SU-DHL-6 (cell line): Measurements from ENCODE around the gene LRRC40.

Source experiments
- H2AFZ ChIP-seq: fragments of 200-600 bp; sonication (generic); 2 replicates; pipeline ENCODE4 v1.6.1; 2014; ENCODE audit warnings: low read depth, mild to moderate bottlenecking, moderate library complexity, mixed read lengths, antibody characterized with exemption, low read length; ENCODE audit not compliant: severe bottlenecking
- H3F3A ChIP-seq: fragments of 200-600 bp; shearing (Covaris generic); 2 replicates; pipeline ENCODE4 v1.6.0; 2016; ENCODE audit warnings: antibody characterized with exemption, mild to moderate bottlenecking; ENCODE audit not compliant: insufficient read depth
- H3K27ac ChIP-seq: fragments of 200-600 bp; sonication (generic); 2 replicates; pipeline ENCODE4 v1.5.1; 2016; ENCODE audit warnings: low read depth, mild to moderate bottlenecking, low read length, moderate library complexity, mixed read lengths
- H3K27me3 ChIP-seq: fragments of 200-600 bp; sonication (generic), shearing (Covaris generic); 2 replicates; pipeline ENCODE4 v1.6.0; 2014; ENCODE audit warnings: mild to moderate bottlenecking, low read length
- H3K36me3 ChIP-seq: fragments of 200-600 bp; sonication (generic); 2 replicates; pipeline ENCODE4 v1.6.1; 2014; ENCODE audit warnings: mild to moderate bottlenecking, low read length, mixed read lengths
- H3K4me2 ChIP-seq: fragments of 300-600, 200-600 bp; shearing (Covaris generic), sonication (generic); 2 replicates; pipeline ENCODE4 v1.6.0; 2014; ENCODE audit warnings: low read length, low read depth, mild to moderate bottlenecking; ENCODE audit not compliant: poor library complexity, severe bottlenecking
- H3K4me3 ChIP-seq: fragments of 200-600 bp; sonication (generic); 2 replicates; pipeline ENCODE4 v1.5.1; 2014; ENCODE audit warnings: antibody characterized with exemption, low read length, mild to moderate bottlenecking, mixed read lengths; ENCODE audit not compliant: insufficient read depth, poor library complexity, severe bottlenecking
- H3K79me2 ChIP-seq: fragments of 200-600 bp; sonication (generic); 2 replicates; pipeline ENCODE4 v1.6.1; 2014; ENCODE audit warnings: mild to moderate bottlenecking, low read length, moderate library complexity; ENCODE audit not compliant: insufficient read depth
- H3K9ac ChIP-seq: fragments of 200-600 bp; sonication (generic); 2 replicates; pipeline ENCODE4 v1.7.0; 2014; ENCODE audit warnings: mild to moderate bottlenecking, low read length
- H3K9me2 ChIP-seq: fragments of 200-600 bp; sonication (generic); replicated peaks from 2 replicates; pipeline ENCODE4 v1.6.1; 2014; ENCODE audit warnings: low read length; ENCODE audit not compliant: insufficient read depth
- H3K9me3 ChIP-seq: fragments of 200-600 bp; sonication (generic); 2 replicates; pipeline ENCODE4 v1.6.1; 2014; ENCODE audit warnings: low read length, mixed read lengths; ENCODE audit not compliant: insufficient read depth
- H4K20me1 ChIP-seq: fragments of 200-600 bp; sonication (generic); 2 replicates; pipeline ENCODE4 v1.6.1; 2014; ENCODE audit warnings: low read depth, mild to moderate bottlenecking, antibody characterized with exemption, low read length, moderate library complexity, mixed read lengths
- CTCF ChIP-seq: fragments of 200-600 bp; sonication (generic); IDR thresholded peaks from one replicate; pipeline ENCODE4 v1.5.1; 2017; ENCODE audit warnings: antibody characterized with exemption, mild to moderate bottlenecking, low read length, moderate library complexity; ENCODE audit not compliant: insufficient read depth, poor library complexity, severe bottlenecking
- EZH2phosphoT487 ChIP-seq: fragments of 200-600 bp; sonication (generic), shearing (Covaris generic); conservative IDR thresholded peaks from 2 replicates; pipeline ENCODE4 v1.6.1; 2018; ENCODE audit warnings: mild to moderate bottlenecking, antibody characterized with exemption, low read length, moderate library complexity, mixed read lengths

Gene LRRC40

GRCh38 chr1:70200065-70200464, 5.3 kb downstream of the LRRC40 start:
- no peak overlapping the region for H3K4me3 ChIP-seq
- H3K79me2 ChIP-seq, result peaks cover 99% of the 10 kb centered on the region
- H2AFZ ChIP-seq, result no peak overlapping the region
- no peaks in the 10 kb centered on the region for H3K27me3 ChIP-seq
- H3K4me2 ChIP-seq, result no peak overlapping the region
- no peaks in the 10 kb centered on the region for H3K36me3 ChIP-seq
- H3K9me2 ChIP-seq, result no peaks in the 10 kb centered on the region
- H3K9me3 ChIP-seq, result no peaks in the 10 kb centered on the region
- H4K20me1 ChIP-seq, result peaks cover 7% of the 10 kb centered on the region; the same call in 1 of the 2 replicates
- H3K27ac ChIP-seq, result no peak overlapping the region
- no peak overlapping the region for H3K9ac ChIP-seq
- TF ChIP-seq CTCF, result no peak
- TF ChIP-seq EZH2phosphoT487, result no peak
- H3F3A ChIP-seq, result 0 out of 2 replicates have a peak, but pooled peaks cover 1% of the 10 kb centered on the region

GRCh38 chr1:70196333-70196732, 9.0 kb downstream of the LRRC40 start:
- Histone ChIP-seq H3K79me2 (peaks cover 99% of the 10 kb centered on the region), H3K9me2 (no peaks in the 10 kb centered on the region), H3K27me3 (no peaks in the 10 kb centered on the region), H2AFZ (no peak overlapping the region), H3K4me3 (no peak overlapping the region), H4K20me1 (peaks cover 16% of the 10 kb centered on the region; the same call in 1 of the 2 replicates), H3K27ac (no peak overlapping the region), H3F3A (peaks cover 8% of the 10 kb centered on the region; the same call in 1 of the 2 replicates), H3K9me3 (no peaks in the 10 kb centered on the region), H3K36me3 (peaks cover 3% of the 10 kb centered on the region; the same call in 1 of the 2 replicates), H3K4me2 (no peak overlapping the region), H3K9ac (no peak overlapping the region)
- no peak for TF ChIP-seq CTCF
- TF ChIP-seq EZH2phosphoT487, result no peak

GRCh38 chr1:70195342-70195741, 10.0 kb downstream of the LRRC40 start:
- Histone ChIP-seq H3K4me3 (no peak overlapping the region), H3K27me3 (no peaks in the 10 kb centered on the region), H3K9me2 (no peaks in the 10 kb centered on the region), H4K20me1 (peaks cover 23% of the 10 kb centered on the region; the same call in 1 of the 2 replicates), H3K27ac (no peak overlapping the region), H2AFZ (no peak overlapping the region), H3F3A (peaks cover 8% of the 10 kb centered on the region; the same call in 1 of the 2 replicates), H3K4me2 (no peak overlapping the region), H3K9me3 (no peaks in the 10 kb centered on the region), H3K9ac (no peak overlapping the region), H3K79me2 (peaks cover 97% of the 10 kb centered on the region), H3K36me3 (peaks cover 3% of the 10 kb centered on the region; the same call in 1 of the 2 replicates)
- TF ChIP-seq EZH2phosphoT487 (no peak), CTCF (no peak)
